CD4-positive, alpha-beta T cell (primary cell): ENCODE results near the gene SHCBP1L. TPM values are rescaled to one million over a fixed set of nuclear protein-coding genes. Genes with fewer than 3 reads are reported as not detected.

ENCODE experiments used
- ATAC-seq: fragments of 200-7000 bp; cut with Tn5 transposase; one replicate; pipeline ENCODE4 v1.10.0; 2022; ENCODE audit warnings: mild to moderate bottlenecking; ENCODE audit not compliant: poor library complexity
- CTCF ChIA-PET: fragments of 350-600 bp; sonication (Branson Sonifier 250); formaldehyde crosslinking; loops from one replicate; lab custom pipeline; 2021; ENCODE audit warnings: antibody characterized with exemption, inconsistent platforms; lab: Charles Lee
- POLR2A ChIA-PET: fragments of 350-600 bp; sonication (Branson Sonifier 250); formaldehyde crosslinking; loops from one replicate; lab custom pipeline; 2021; ENCODE audit warnings: antibody characterized with exemption, inconsistent platforms; lab: Charles Lee
- DNase-seq, 14 experiments: peaks; one replicate each; pipeline ENCODE4 v3.0.0-alpha.2; 2013 to 2020; ENCODE audit warnings: mixed read lengths in 2 of 14
- H3K27ac ChIP-seq, 2 donors: one replicate each; pipeline versions ENCODE4 v1.5.1 to v1.7.0; 2013; ENCODE audit warnings: low read length in 2 of 2, low read depth in 1 of 2, mild to moderate bottlenecking in 1 of 2
- H3K27me3 ChIP-seq, 2 experiments: 1 replicate in 1 of 2; 2 replicates in 1 of 2; pipeline versions ENCODE4 v1.6.1 to v1.7.0; 2013; ENCODE audit warnings: low read length in 2 of 2, control low read depth in 1 of 2, mild to moderate bottlenecking in 1 of 2, moderate library complexity in 1 of 2; ENCODE audit not compliant: insufficient read depth in 2 of 2, control insufficient read depth in 1 of 2
- H3K36me3 ChIP-seq: one replicate; pipeline ENCODE4 v1.6.1; 2013; ENCODE audit warnings: low read length, control low read depth; ENCODE audit not compliant: insufficient read depth
- H3K4me1 ChIP-seq: one replicate; pipeline ENCODE4 v1.6.1; 2013; ENCODE audit warnings: low read length, control low read depth; ENCODE audit not compliant: insufficient read depth
- H3K4me3 ChIP-seq: one replicate; pipeline ENCODE4 v1.5.1; 2013; ENCODE audit warnings: mild to moderate bottlenecking, low read length, moderate library complexity
- H3K9me3 ChIP-seq, 2 experiments: 1 replicate in 1 of 2; 2 replicates in 1 of 2; pipeline versions ENCODE4 v1.6.1 to v1.7.0; 2013; ENCODE audit warnings: low read length in 2 of 2, mild to moderate bottlenecking in 2 of 2, control low read depth in 1 of 2, moderate library complexity in 1 of 2; ENCODE audit not compliant: control insufficient read depth in 1 of 2, insufficient read depth in 1 of 2
- H3K27ac Mint-ChIP-seq: one replicate; pipeline ENCODE4 v1.8.0; 2020; ENCODE audit warnings: mixed read lengths
- H3K27me3 Mint-ChIP-seq: one replicate; pipeline ENCODE4 v1.8.0; 2021; ENCODE audit warnings: mixed read lengths
- H3K36me3 Mint-ChIP-seq: one replicate; pipeline ENCODE4 v1.8.0; 2021; ENCODE audit warnings: low read depth, mixed read lengths
- H3K4me1 Mint-ChIP-seq: one replicate; pipeline ENCODE4 v1.8.0; 2021; ENCODE audit warnings: low read depth, mixed read lengths
- H3K4me3 Mint-ChIP-seq: one replicate; pipeline ENCODE4 v1.8.0; 2020; ENCODE audit warnings: mild to moderate bottlenecking, mixed read lengths
- H3K9me3 Mint-ChIP-seq: one replicate; pipeline ENCODE4 v1.8.0; 2020; ENCODE audit warnings: mixed read lengths
- CTCF ChIP-seq: fragments of 200-600 bp; IDR thresholded peaks from one replicate; pipeline ENCODE4 v1.8.0; 2022; ENCODE audit warnings: antibody characterized with exemption, mild to moderate bottlenecking
- intact Hi-C, 2 experiments: fragments of 100-400 bp; cut with DNase I in 1 of 2; cut with micrococcal nuclease in 1 of 2; formaldehyde crosslinking; loops; one replicate each; pipeline versions ENCODE4 v1.15.1 to v1.9.0; 2023 to 2025; cut with DNase I, micrococcal nuclease
- total RNA-seq, 174 experiments: library from RNA in 2 of 174; stranded (reverse) in 2 of 174; gene quantifications; one replicate each; pipeline ENCODE4 v1.2.3 and lab custom pipeline; 2021 to 2026

Gene SHCBP1L
- total RNA-seq, 2 experiments from 2014 or later: not detected

- Histone ChIP-seq H3K27me3 (peaks cover 2 to 4% of the 10 kb centered on the region in 2 experiments), H3K4me3 (no peak overlapping the region), H3K36me3 (no peaks in the 10 kb centered on the region), H3K27ac (no peak overlapping the region), H3K4me1 (no peaks in the 10 kb centered on the region), H3K9me3 (peaks cover 0 to 3% of the 10 kb centered on the region in 2 experiments)
- no peak overlapping the region for H3K4me3 Mint-ChIP-seq
- ChIA-PET CTCF (no interaction called here), POLR2A (no interaction called here)
- DNase-seq (no peak), ATAC-seq (no peak)
- peaks cover 35% of the 10 kb centered on the region for H3K27me3 Mint-ChIP-seq
- no peak for TF ChIP-seq CTCF
- no peaks in the 10 kb centered on the region for H3K4me1 Mint-ChIP-seq
- H3K27ac Mint-ChIP-seq: no peak overlapping the region
- no peaks in the 10 kb centered on the region for H3K36me3 Mint-ChIP-seq
- peaks cover 4% of the 10 kb centered on the region for H3K9me3 Mint-ChIP-seq
- intact Hi-C loops: no loop called here
These were observed 31.7 kb upstream of the SHCBP1L start for GRCh38 chr1:182984621-182985020.

GRCh38 chr1:182984138-182984537, 31.2 kb upstream of the SHCBP1L start:
- ChIA-PET CTCF (no interaction called here), POLR2A (no interaction called here)
- Mint-ChIP-seq H3K9me3 (peaks cover 4% of the 10 kb centered on the region), H3K4me3 (no peak overlapping the region), H3K27ac (no peak overlapping the region), H3K4me1 (no peaks in the 10 kb centered on the region), H3K36me3 (no peaks in the 10 kb centered on the region), H3K27me3 (peaks cover 35% of the 10 kb centered on the region)
- H3K9me3 ChIP-seq: peaks cover 0 to 3% of the 10 kb centered on the region in 2 experiments
- H3K27ac ChIP-seq: no peak overlapping the region
- intact Hi-C loops: no loop called here
- H3K36me3 ChIP-seq: no peaks in the 10 kb centered on the region
- H3K4me1 ChIP-seq: no peaks in the 10 kb centered on the region
- ATAC-seq (no peak), DNase-seq (no peak)
- no peak overlapping the region for H3K4me3 ChIP-seq
- peaks cover 2 to 4% of the 10 kb centered on the region in 2 experiments for H3K27me3 ChIP-seq
- no peak for TF ChIP-seq CTCF

GRCh38 chr1:182978151-182978853, 25.3 kb upstream of the SHCBP1L start:
- peaks cover 4% of the 10 kb centered on the region for H3K9me3 Mint-ChIP-seq
- POLR2A ChIA-PET: no interaction called here
- H3K36me3 ChIP-seq: no peaks in the 10 kb centered on the region
- no peak overlapping the region for H3K4me3 ChIP-seq
- no peaks in the 10 kb centered on the region for H3K36me3 Mint-ChIP-seq
- no peaks in the 10 kb centered on the region for H3K4me1 ChIP-seq
- H3K27me3 Mint-ChIP-seq: peaks cover 10% of the 10 kb centered on the region
- no peak for TF ChIP-seq CTCF
- CTCF ChIA-PET: no interaction called here
- intact Hi-C loops: no loop called here
- H3K4me3 Mint-ChIP-seq: no peak overlapping the region
- no peaks in the 10 kb centered on the region for H3K4me1 Mint-ChIP-seq
- no peak overlapping the region for H3K27ac Mint-ChIP-seq
- H3K27ac ChIP-seq: no peak overlapping the region
- no peak for DNase-seq
- peaks cover 0 to 3% of the 10 kb centered on the region in 2 experiments for H3K9me3 ChIP-seq
- ATAC-seq: no peak
- H3K27me3 ChIP-seq: no peaks in the 10 kb centered on the region
